HCT116 (cell line): ENCODE measurements around the gene PRM1. TPM values are rescaled to one million over a fixed set of nuclear protein-coding genes. Genes with fewer than 3 reads are reported as not detected.

Experiments used
- ATAC-seq: fragments of 200-7000 bp; cut with Tn5 transposase; 2 replicates; pipeline ENCODE4 v1.9.1; 2020; ENCODE audit warnings: mild to moderate bottlenecking, moderate library complexity
- BruUV-seq: library from RNA; stranded (reverse); fragments of 400-500 nt; replicated peaks from 2 replicates; lab custom pipeline; 2021; lab: Mats Ljungman, UMichigan
- CTCF ChIA-PET: fragments of 300-600 bp; sonication (Branson Sonifier 250); formaldehyde crosslinking; loops from one replicate; lab custom pipeline; 2021; ENCODE audit warnings: antibody characterized with exemption; lab: Charles Lee
- POLR2A ChIA-PET: fragments of 300-600, 350-600 bp; sonication (Branson Sonifier 250); formaldehyde crosslinking; loops from one replicate; lab custom pipeline; 2021; ENCODE audit warnings: antibody characterized with exemption; lab: Charles Lee
- RAD21 ChIA-PET, 2 experiments: fragments of 300-600 bp; sonication (Branson Sonifier 250); formaldehyde crosslinking; loops; one replicate each; lab custom pipeline; 2023; ENCODE audit warnings: low total read pairs in 2 of 2; ENCODE audit not compliant: uncharacterized antibody in 2 of 2, unreplicated experiment in 2 of 2, low non-redundant PET in 1 of 2; lab: Charles Lee
- DNase-seq: peaks from one replicate; pipeline ENCODE4 v3.0.0-alpha.2; 2010; ENCODE audit warnings: low read depth, low spot score
- H2AFZ ChIP-seq: fragments of 200-600 bp; shearing (Covaris generic), sonication (generic); 2 replicates; pipeline ENCODE4 v1.6.1; 2017; ENCODE audit warnings: low read depth, mixed run types, mixed read lengths, antibody characterized with exemption, low read length; ENCODE audit not compliant: poor library complexity, severe bottlenecking
- H3K27ac ChIP-seq: 2 replicates; pipeline ENCODE4 v1.5.1; 2012; ENCODE audit warnings: low read depth, low read length
- H3K27me3 ChIP-seq: fragments of 200-600 bp; sonication (generic); 2 replicates; pipeline ENCODE4 v1.6.1; 2016; ENCODE audit warnings: mixed run types, low read length, mixed read lengths; ENCODE audit not compliant: insufficient read depth
- H3K36me3 ChIP-seq, 2 experiments: fragments of 200-500 bp in 1 of 2; fragments of 200-600 bp in 1 of 2; sonication (Bioruptor generic) in 1 of 2; sonication (generic) in 1 of 2; 2 replicates each; pipeline versions ENCODE4 v1.5.1 to v1.6.1; 2014 to 2016; ENCODE audit warnings: low read length in 2 of 2, inconsistent platforms in 1 of 2, mixed read lengths in 1 of 2, mixed run types in 1 of 2; ENCODE audit not compliant: insufficient read depth in 2 of 2, control insufficient read depth in 1 of 2
- H3K4me1 ChIP-seq, 2 experiments: fragments of 200-600 bp in 1 of 2; sonication (generic) in 1 of 2; 2 replicates each; pipeline versions ENCODE4 v1.5.1 to v1.6.1; 2012 to 2017; ENCODE audit warnings: low read length in 2 of 2, inconsistent platforms in 1 of 2, mild to moderate bottlenecking in 1 of 2, mixed read lengths in 1 of 2, mixed run types in 1 of 2, moderate library complexity in 1 of 2; ENCODE audit not compliant: insufficient read depth in 2 of 2, control insufficient read depth in 1 of 2
- H3K4me2 ChIP-seq: fragments of 200-600 bp; sonication (generic); 2 replicates; pipeline ENCODE4 v1.6.1; 2017; ENCODE audit warnings: mixed run types, low read length, mixed read lengths
- H3K4me3 ChIP-seq, 2 experiments: fragments of 200-600 bp in 1 of 2; sonication (generic) in 1 of 2; replicated peaks in 1 of 2; 2 replicates each; pipeline ENCODE4 v1.5.1; 2011 to 2016; ENCODE audit warnings: low read length in 2 of 2, control low read depth in 1 of 2, low read depth in 1 of 2, mild to moderate bottlenecking in 1 of 2, mixed read lengths in 1 of 2, mixed run types in 1 of 2
- H3K79me2 ChIP-seq: fragments of 200-600 bp; sonication (generic); 2 replicates; pipeline ENCODE4 v1.6.1; 2017; ENCODE audit warnings: mild to moderate bottlenecking, mixed run types, low read length, moderate library complexity, mixed read lengths; ENCODE audit not compliant: insufficient read depth
- H3K9ac ChIP-seq: fragments of 200-600 bp; sonication (generic); 2 replicates; pipeline ENCODE4 v1.6.1; 2016; ENCODE audit warnings: low read length, mixed read lengths
- H3K9me2 ChIP-seq: fragments of 200-600 bp; sonication (generic), shearing (Covaris generic); 2 replicates; pipeline ENCODE4 v1.6.1; 2017; ENCODE audit warnings: mixed run types, mild to moderate bottlenecking, moderate library complexity; ENCODE audit not compliant: insufficient read depth
- H3K9me3 ChIP-seq, 2 experiments: fragments of 200-500 bp in 1 of 2; fragments of 200-600 bp in 1 of 2; sonication (Bioruptor generic) in 1 of 2; sonication (generic) in 1 of 2; 2 replicates each; pipeline ENCODE4 v1.6.1; 2014 to 2017; ENCODE audit warnings: low read length in 2 of 2, mixed read lengths in 2 of 2, inconsistent platforms in 1 of 2, low read depth in 1 of 2, mild to moderate bottlenecking in 1 of 2, mixed run types in 1 of 2, moderate library complexity in 1 of 2; ENCODE audit not compliant: control insufficient read depth in 1 of 2, insufficient read depth in 1 of 2
- H4K20me1 ChIP-seq: fragments of 200-600 bp; sonication (generic), shearing (Covaris generic); 2 replicates; pipeline ENCODE4 v1.6.1; 2017; ENCODE audit warnings: mixed run types, mild to moderate bottlenecking, moderate library complexity; ENCODE audit not compliant: insufficient read depth
- ATF3 ChIP-seq: IDR thresholded peaks from 2 replicates; pipeline ENCODE4 v1.6.1; 2012
- CEBPB ChIP-seq: IDR thresholded peaks from 2 replicates; pipeline ENCODE4 v1.6.1; 2012; ENCODE audit warnings: low read depth
- FOSL1 ChIP-seq: IDR thresholded peaks from 2 replicates; pipeline ENCODE4 v1.6.1; 2012; ENCODE audit warnings: low read depth
- JUND ChIP-seq: IDR thresholded peaks from 2 replicates; pipeline ENCODE4 v1.6.1; 2012
- POLR2AphosphoS5 ChIP-seq: IDR thresholded peaks from 2 replicates; pipeline ENCODE4 v1.6.1; 2011; ENCODE audit warnings: mild to moderate bottlenecking, low read depth, low read length, moderate library complexity
- RAD21 ChIP-seq: IDR thresholded peaks from 2 replicates; pipeline ENCODE4 v1.6.1; 2012; ENCODE audit warnings: low read depth, mild to moderate bottlenecking
- SIN3A ChIP-seq: IDR thresholded peaks from 2 replicates; pipeline ENCODE4 v1.6.1; 2012; ENCODE audit warnings: low read depth
- SP1 ChIP-seq: IDR thresholded peaks from 2 replicates; pipeline ENCODE4 v1.6.1; 2012; ENCODE audit warnings: low read depth
- SRF ChIP-seq: IDR thresholded peaks from 2 replicates; pipeline ENCODE4 v1.6.1; 2012; ENCODE audit warnings: low read depth
- TCF7L2 ChIP-seq: IDR thresholded peaks from 2 replicates; pipeline ENCODE4 v1.7.0; 2011; ENCODE audit warnings: borderline replicate concordance, inconsistent platforms; ENCODE audit not compliant: insufficient read depth, insufficient read length; ENCODE audit errors: extremely low read depth
- YY1 ChIP-seq: IDR thresholded peaks from 2 replicates; pipeline ENCODE4 v1.6.1; 2011; ENCODE audit warnings: low read length, low read depth, moderate library complexity, mild to moderate bottlenecking; ENCODE audit not compliant: insufficient replicate concordance; ENCODE audit errors: extremely low read depth
- ZNF274 ChIP-seq: fragments of 200-500 bp; sonication (Bioruptor generic); IDR thresholded peaks from 2 replicates; pipeline ENCODE4 v1.6.1; 2014; ENCODE audit warnings: mild to moderate bottlenecking, low read depth, low read length, inconsistent platforms
- intact Hi-C: fragments of 100-400 bp; cut with micrococcal nuclease; formaldehyde crosslinking; loops from 2 replicates; pipeline ENCODE4 v1.10.0; 2022
- total RNA-seq: library from RNA; stranded (reverse); gene quantifications from one replicate; pipeline ENCODE4 v1.2.1, GENCODE V29; 2021; ENCODE audit not compliant: unreplicated experiment

The PRM1 gene
- total RNA-seq, 1 experiment from 2014 or later, result not detected

DNA sequence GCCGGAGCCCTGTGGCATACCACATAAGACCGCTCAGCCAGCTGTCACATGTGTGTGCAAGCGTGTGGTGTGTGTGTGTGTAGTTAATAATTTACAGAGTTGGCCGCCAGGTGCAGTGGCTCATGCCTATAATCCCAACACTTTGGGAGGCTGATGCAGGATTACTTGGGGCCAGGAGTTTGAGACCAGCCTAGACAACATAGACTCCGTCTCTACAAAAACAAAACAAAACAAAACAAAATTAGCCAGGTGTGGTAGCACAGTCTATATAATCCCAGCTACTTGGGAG lies 45.5 kb downstream of the PRM1 start:
- Histone ChIP-seq H3K4me2 (no peak overlapping the region), H3K4me3 (no peak overlapping the region), H4K20me1 (no peaks in the 10 kb centered on the region), H3K9me2 (no peaks in the 10 kb centered on the region), H2AFZ (no peak overlapping the region), H3K9ac (no peak overlapping the region), H3K4me1 (peaks cover 0 to 15% of the 10 kb centered on the region in 2 experiments; a peak in 2 of 4 replicates), H3K79me2 (no peaks in the 10 kb centered on the region), H3K36me3 (no peaks in the 10 kb centered on the region), H3K27me3 (no peaks in the 10 kb centered on the region), H3K9me3 (no peaks in the 10 kb centered on the region), H3K27ac (no peak overlapping the region)
- TF ChIP-seq JUND (no peak), ZNF274 (no peak), ATF3 (no peak), CEBPB (no peak), FOSL1 (no peak), TCF7L2 (no peak), SIN3A (no peak), YY1 (no peak), SRF (no peak), SP1 (no peak), RAD21 (no peak), POLR2AphosphoS5 (no peak)
- ChIA-PET RAD21 (interaction anchor here in 1 of 2 experiments (0.7 kb wide), 1 partner anchor 48 kb away, joined by 3 read pairs; no protein-coding TSS in a partner anchor), POLR2A (no interaction called here), CTCF (no interaction called here)
- intact Hi-C loops, result no loop called here
- ATAC-seq, result no peak
- no peak for DNase-seq
- BruUV-seq, result no TSS peak
